Esophagus squamous epithelium (tissue), 5 donors: ENCODE data around the gene PRKCE. TPM values are rescaled to one million over a fixed set of nuclear protein-coding genes. Genes with fewer than 3 reads are reported as not detected.

ENCODE experiments used
- DNase-seq: peaks from one replicate; lab custom pipeline; 2025; lab: John Stamatoyannopoulos, UW
- H3K27ac ChIP-seq, 4 donors: fragments of 200-600 bp; sonication (generic); one replicate each; pipeline ENCODE4 v1.5.1; 2016 to 2019; ENCODE audit warnings: mild to moderate bottlenecking in 1 of 4
- H3K27me3 ChIP-seq, 4 donors: fragments of 200-600 bp; sonication (generic); 1 replicate in 3 of 4; 2 replicates in 1 of 4; pipeline versions ENCODE4 v1.5.1 to v1.6.0; 2017 to 2021; ENCODE audit warnings: antibody characterized with exemption in 1 of 4
- H3K36me3 ChIP-seq, 3 donors: fragments of 200-600 bp; sonication (generic); one replicate each; pipeline ENCODE4 v1.5.1; 2016 to 2019
- H3K4me1 ChIP-seq, 3 donors: fragments of 200-600 bp; sonication (generic); one replicate each; pipeline ENCODE4 v1.5.1; 2017 to 2019
- H3K4me3 ChIP-seq, 4 donors: fragments of 200-600 bp; sonication (generic); 1 replicate in 3 of 4; 2 replicates in 1 of 4; pipeline ENCODE4 v1.5.1; 2016 to 2019; ENCODE audit warnings: mild to moderate bottlenecking in 2 of 4, moderate library complexity in 1 of 4
- H3K9me3 ChIP-seq, 3 donors: fragments of 200-600 bp; sonication (generic); one replicate each; pipeline ENCODE4 v1.5.1; 2016 to 2019
- POLR2A ChIP-seq, 4 donors: fragments of 450-650 bp; IDR thresholded peaks; one replicate each; pipeline ENCODE4 v1.6.1; 2017; ENCODE audit warnings: antibody characterized with exemption in 4 of 4, mild to moderate bottlenecking in 4 of 4, moderate library complexity in 3 of 4
- WGBS, 2 donors: methylation state at CpG; one replicate each; pipeline ENCODE4 v1.1.5; 2018; 5-methylcytosine and 5-hydroxymethylcytosine counted together
- intact Hi-C: fragments of 100-400 bp; cut with DNase I; formaldehyde crosslinking; loops from one replicate; pipeline ENCODE4 v1.15.0; 2022
- total RNA-seq, 4 donors: library from RNA; depleted of rRNA; stranded (reverse); fragments of >200 nt; gene quantifications; one replicate each; pipeline ENCODE4 v1.1.0, GENCODE V29; 2016
- TF ChIP-seq, protein P1 (sequence below), 6 experiments: fragments of 450-650 bp in 4 of 6; fragments of 200-600 bp in 2 of 6; sonication (generic) in 2 of 6; IDR thresholded peaks; one replicate each; pipeline ENCODE4 v1.5.1; 2016 to 2019; ENCODE audit warnings: antibody characterized with exemption in 6 of 6, mild to moderate bottlenecking in 4 of 6, moderate library complexity in 4 of 6
- donor health status: DM: yes; HTN: yes; CAD: no.

PRKCE gene
- total RNA-seq, 4 donors from 2014 or later, result 6.5 to 13.7 (median 9.9) TPM

GRCh38 chr2:45826460-45826859 is 175.0 kb downstream of the PRKCE start:
- H3K27ac ChIP-seq, result no peak overlapping the region
- DNase-seq, result no peak
- intact Hi-C loops, result no loop called here

DNA sequence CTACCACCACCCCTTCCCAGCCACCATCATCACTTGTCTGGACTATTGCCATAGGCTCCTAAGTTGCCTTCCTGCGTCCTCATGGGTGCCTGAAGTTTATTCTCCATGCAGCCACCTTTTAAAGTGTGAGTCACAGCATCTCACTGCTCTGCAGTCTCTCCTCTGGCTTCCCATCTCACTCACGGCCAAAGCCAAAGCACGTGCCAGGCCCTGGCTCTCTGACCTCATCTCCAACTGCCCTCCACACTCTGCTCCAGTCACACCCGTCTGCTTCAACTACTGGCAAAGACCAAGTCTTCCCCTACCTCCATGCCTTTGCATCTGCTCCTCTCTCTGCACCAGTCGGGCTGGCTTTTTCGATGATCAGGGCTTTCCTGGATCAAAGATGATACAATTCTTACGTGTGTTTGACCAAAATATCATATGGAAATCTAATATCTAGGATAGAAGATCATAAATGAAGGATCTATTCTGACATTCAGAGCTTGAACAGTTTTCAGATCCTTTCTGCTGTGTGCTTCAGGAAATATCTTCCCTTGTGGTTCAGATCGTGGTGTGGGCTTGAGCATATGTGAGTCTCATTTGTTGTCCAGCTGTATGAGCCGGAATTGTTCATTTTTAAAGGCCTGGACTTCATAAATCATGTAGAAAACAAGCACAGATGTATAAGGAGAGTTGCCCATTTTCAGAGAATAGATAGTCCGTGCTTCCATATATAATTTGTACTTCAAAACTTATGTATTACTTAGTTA is 175.6 kb downstream of the PRKCE start:
- DNase-seq, result no peak
- Histone ChIP-seq H3K4me1 (peaks cover 20 to 35% (median 22%) of the 10 kb centered on the region in 3 donors), H3K27ac (no peak overlapping the region), H3K4me3 (no peak overlapping the region), H3K9me3 (peaks cover 0 to 14% (median 12%) of the 10 kb centered on the region in 3 donors), H3K27me3 (no peaks in the 10 kb centered on the region), H3K36me3 (no peaks in the 10 kb centered on the region)
- TF ChIP-seq, protein P1, sequence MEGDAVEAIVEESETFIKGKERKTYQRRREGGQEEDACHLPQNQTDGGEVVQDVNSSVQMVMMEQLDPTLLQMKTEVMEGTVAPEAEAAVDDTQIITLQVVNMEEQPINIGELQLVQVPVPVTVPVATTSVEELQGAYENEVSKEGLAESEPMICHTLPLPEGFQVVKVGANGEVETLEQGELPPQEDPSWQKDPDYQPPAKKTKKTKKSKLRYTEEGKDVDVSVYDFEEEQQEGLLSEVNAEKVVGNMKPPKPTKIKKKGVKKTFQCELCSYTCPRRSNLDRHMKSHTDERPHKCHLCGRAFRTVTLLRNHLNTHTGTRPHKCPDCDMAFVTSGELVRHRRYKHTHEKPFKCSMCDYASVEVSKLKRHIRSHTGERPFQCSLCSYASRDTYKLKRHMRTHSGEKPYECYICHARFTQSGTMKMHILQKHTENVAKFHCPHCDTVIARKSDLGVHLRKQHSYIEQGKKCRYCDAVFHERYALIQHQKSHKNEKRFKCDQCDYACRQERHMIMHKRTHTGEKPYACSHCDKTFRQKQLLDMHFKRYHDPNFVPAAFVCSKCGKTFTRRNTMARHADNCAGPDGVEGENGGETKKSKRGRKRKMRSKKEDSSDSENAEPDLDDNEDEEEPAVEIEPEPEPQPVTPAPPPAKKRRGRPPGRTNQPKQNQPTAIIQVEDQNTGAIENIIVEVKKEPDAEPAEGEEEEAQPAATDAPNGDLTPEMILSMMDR (IDR thresholded peaks at IDR 0.05), result no peak
- no peak for TF ChIP-seq POLR2A (IDR thresholded peaks at IDR 0.05)
- WGBS, 2 donors, result 64 to 76% methylated on average over 10 of the region's 10 CpGs
- intact Hi-C loops, result no loop called here

More at GRCh38 chr2:45826460-45826859, 175.0 kb downstream of the PRKCE start:
- peaks cover 26 to 41% (median 26%) of the 10 kb centered on the region in 3 donors for H3K4me1 ChIP-seq
- H3K36me3 ChIP-seq, result no peaks in the 10 kb centered on the region
- WGBS, 2 donors, result 80 to 88% methylated on average over 6 of the region's 6 CpGs
- H3K27me3 ChIP-seq, result no peaks in the 10 kb centered on the region
- no peak for TF ChIP-seq POLR2A (IDR thresholded peaks at IDR 0.05)
- TF ChIP-seq, protein P1 (IDR thresholded peaks at IDR 0.05), result no peak
- no peak overlapping the region for H3K4me3 ChIP-seq
- peaks cover 0 to 14% (median 12%) of the 10 kb centered on the region in 3 donors for H3K9me3 ChIP-seq

DNA sequence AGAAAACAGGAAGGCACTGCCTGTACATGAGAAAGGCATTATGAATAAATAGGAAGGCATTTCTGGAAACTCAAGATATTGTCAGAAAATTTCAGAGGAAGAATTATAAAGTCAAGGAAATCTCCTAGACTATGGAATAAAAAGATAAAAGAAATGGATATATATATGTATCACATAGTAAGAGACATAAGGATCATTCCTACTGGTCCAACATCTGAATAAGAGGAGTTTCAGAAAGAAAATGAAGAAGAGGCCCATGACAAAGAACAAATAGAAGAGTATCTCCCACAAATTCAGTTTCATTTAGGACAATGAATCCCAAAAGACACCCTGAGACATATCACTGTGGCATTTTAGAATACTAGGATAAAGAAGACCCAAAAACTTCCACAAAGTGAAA is 178.8 kb downstream of the PRKCE start:
- H3K36me3 ChIP-seq, result no peaks in the 10 kb centered on the region
- no peak for TF ChIP-seq POLR2A (IDR thresholded peaks at IDR 0.05)
- TF ChIP-seq, protein P1 (IDR thresholded peaks at IDR 0.05), result no peak
- DNase-seq, result no peak
- H3K4me3 ChIP-seq, result no peak overlapping the region
- peaks cover 0 to 5% (median 3%) of the 10 kb centered on the region in 3 donors for H3K4me1 ChIP-seq
- intact Hi-C loops, result no loop called here
- no peaks in the 10 kb centered on the region for H3K27me3 ChIP-seq
- H3K9me3 ChIP-seq, result peaks cover 0 to 14% (median 12%) of the 10 kb centered on the region in 3 donors
- H3K27ac ChIP-seq, result no peak overlapping the region

DNA sequence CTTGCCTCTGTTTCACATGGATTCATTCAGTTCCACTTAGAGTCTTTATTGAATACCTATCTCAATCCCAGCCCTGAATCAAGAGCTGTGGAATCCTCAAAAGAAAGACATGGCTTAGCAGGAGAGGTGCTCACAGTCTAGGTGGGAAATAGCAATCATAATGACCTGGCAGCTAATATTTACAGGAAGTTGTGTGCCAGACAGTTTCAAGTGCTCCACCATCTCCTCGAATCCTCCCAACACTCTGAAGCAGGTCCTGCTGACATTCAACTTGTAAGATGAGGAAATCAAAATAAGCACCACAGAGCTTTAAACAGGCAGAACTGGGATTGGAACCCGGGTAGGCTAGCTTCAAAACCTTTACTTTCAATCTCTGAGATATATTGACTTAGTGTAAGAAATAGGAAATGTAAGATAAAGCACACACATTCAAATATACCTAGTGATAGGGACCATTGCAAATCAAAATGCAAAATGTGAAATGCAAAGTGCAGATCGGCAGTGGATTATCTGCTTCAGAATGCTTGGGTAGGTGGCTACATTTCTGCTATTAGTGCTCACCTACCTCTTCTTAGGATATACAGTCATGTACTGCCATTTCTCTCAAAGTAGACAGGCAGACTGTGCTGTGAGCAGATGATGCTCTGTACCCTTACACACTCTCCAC is 182.0 kb downstream of the PRKCE start:
- H3K4me3 ChIP-seq, result no peak overlapping the region
- H3K27ac ChIP-seq, result no peak overlapping the region
- no peaks in the 10 kb centered on the region for H3K27me3 ChIP-seq
- H3K4me1 ChIP-seq, result no peaks in the 10 kb centered on the region
- DNase-seq, result no peak
- intact Hi-C loops, result no loop called here
- WGBS, 2 donors, result 75 to 83% methylated on average over 3 of the region's 3 CpGs
- no peaks in the 10 kb centered on the region for H3K36me3 ChIP-seq
- no peak for TF ChIP-seq POLR2A (IDR thresholded peaks at IDR 0.05)
- TF ChIP-seq, protein P1 (IDR thresholded peaks at IDR 0.05), result no peak
- peaks cover 0 to 14% (median 12%) of the 10 kb centered on the region in 3 donors for H3K9me3 ChIP-seq

DNA sequence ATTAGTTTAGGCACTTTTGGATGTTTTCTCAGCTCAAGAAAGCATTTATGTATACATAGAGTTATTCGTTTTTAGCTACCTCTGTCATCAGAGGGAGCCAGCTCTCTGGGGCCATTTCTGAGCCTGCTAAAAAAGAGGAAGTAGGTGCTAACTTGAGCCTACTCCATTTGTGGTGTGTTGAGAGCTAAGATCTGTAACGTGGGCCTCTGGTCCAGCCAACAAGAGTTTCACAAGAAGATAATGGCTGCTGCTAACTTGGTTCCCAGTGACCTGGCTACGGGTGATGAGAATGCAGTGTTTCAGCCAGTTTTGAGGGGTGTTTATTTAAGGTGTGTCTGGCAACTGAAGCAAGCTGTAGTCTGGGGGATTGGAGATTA is 182.5 kb downstream of the PRKCE start:
- H3K27ac ChIP-seq, result no peak overlapping the region
- peaks cover 0 to 14% (median 12%) of the 10 kb centered on the region in 3 donors for H3K9me3 ChIP-seq
- H3K27me3 ChIP-seq, result no peaks in the 10 kb centered on the region
- no peaks in the 10 kb centered on the region for H3K36me3 ChIP-seq
- 69 to 84% methylated on average over 3 of the region's 3 CpGs for WGBS, 2 donors
- no peaks in the 10 kb centered on the region for H3K4me1 ChIP-seq
- no peak overlapping the region for H3K4me3 ChIP-seq
- intact Hi-C loops, result no loop called here
- no peak for DNase-seq
- TF ChIP-seq POLR2A (IDR thresholded peaks at IDR 0.05), result no peak
